ENCODE measurements around the gene C19orf81. TPM values are rescaled to one million over a fixed set of nuclear protein-coding genes. Genes with fewer than 3 reads are reported as not detected.

C19orf81 gene
- total RNA-seq, 4 donors from 2014 or later = not detected

GRCh38 chr19:50647879-50648615 lies 1.2 kb upstream of the C19orf81 start:
- Histone ChIP-seq H3K9me3 (peaks cover 0 to 5% (median 0%) of the 10 kb centered on the region in 4 donors), H3K36me3 (no peaks in the 10 kb centered on the region), H3K4me3 (no peak overlapping the region), H3K27ac (no peak overlapping the region), H3K4me1 (no peaks in the 10 kb centered on the region), H3K27me3 (no peaks in the 10 kb centered on the region)
- no peak for DNase-seq
- TF ChIP-seq CTCF (IDR thresholded peaks at IDR 0.05) = no peak
- no peak for TF ChIP-seq POLR2A (IDR thresholded peaks at IDR 0.05)

GRCh38 chr19:50648659-50649058 lies 586 bp upstream of the C19orf81 start:
- TF ChIP-seq CTCF (IDR thresholded peaks at IDR 0.05) (no peak), POLR2A (IDR thresholded peaks at IDR 0.05) (no peak)
- no peaks in the 10 kb centered on the region for H3K4me1 ChIP-seq
- H3K27me3 ChIP-seq = no peaks in the 10 kb centered on the region

GRCh38 chr19:50651174-50651573 lies 1.9 kb downstream of the C19orf81 start:
- Histone ChIP-seq H3K4me1 (no peaks in the 10 kb centered on the region), H3K36me3 (no peaks in the 10 kb centered on the region), H3K9me3 (peaks cover 0 to 7% (median 0%) of the 10 kb centered on the region in 4 donors), H3K27me3 (no peaks in the 10 kb centered on the region), H3K4me3 (no peak overlapping the region), H3K27ac (no peak overlapping the region)
- TF ChIP-seq CTCF (IDR thresholded peaks at IDR 0.05) = no peak
- no peak for TF ChIP-seq POLR2A (IDR thresholded peaks at IDR 0.05)
- DNase-seq = no peak

More at GRCh38 chr19:50648659-50649058, 586 bp upstream of the C19orf81 start:
- Histone ChIP-seq H3K27ac (no peak overlapping the region), H3K36me3 (no peaks in the 10 kb centered on the region), H3K4me3 (no peak overlapping the region), H3K9me3 (peaks cover 0 to 5% (median 0%) of the 10 kb centered on the region in 4 donors)
- DNase-seq = no peak

- no peak for TF ChIP-seq POLR2A (IDR thresholded peaks at IDR 0.05)
- no peak for TF ChIP-seq CTCF (IDR thresholded peaks at IDR 0.05)
- Histone ChIP-seq H3K4me1 (peaks cover 0 to under 1% (median 0%) of the 10 kb centered on the region in 4 donors), H3K4me3 (no peak overlapping the region), H3K27ac (no peak overlapping the region), H3K9me3 (peaks cover 0 to 8% (median 0%) of the 10 kb centered on the region in 4 donors), H3K36me3 (no peaks in the 10 kb centered on the region), H3K27me3 (no peaks in the 10 kb centered on the region)
- no peak for DNase-seq
Observed at GRCh38 chr19:50652722-50653121, 3.5 kb downstream of the C19orf81 start.

GRCh38 chr19:50654882-50655281 lies 5.6 kb downstream of the C19orf81 start:
- Histone ChIP-seq H3K36me3 (no peaks in the 10 kb centered on the region), H3K27me3 (peaks cover 0 to 9% of the 10 kb centered on the region in 2 donors), H3K4me1 (peaks cover 0 to 16% (median 7%) of the 10 kb centered on the region in 4 donors), H3K4me3 (no peak overlapping the region), H3K27ac (no peak overlapping the region), H3K9me3 (peaks cover 0 to 20% (median 2%) of the 10 kb centered on the region in 4 donors)
- TF ChIP-seq POLR2A (IDR thresholded peaks at IDR 0.05) (no peak), CTCF (IDR thresholded peaks at IDR 0.05) (no peak)
- no peak for DNase-seq

All from Peyer's patch (tissue), 4 donors.